Measurements from ENCODE around the gene DACT2.

The DACT2 gene

GRCh38 chr6:168349718-168350210 lies 30.2 kb upstream of the DACT2 start:
- DNase-seq, result no peak

GRCh38 chr6:168348186-168348585 lies 28.6 kb upstream of the DACT2 start:
- no peak for DNase-seq

- no peak for DNase-seq
Measured at GRCh38 chr6:168347615-168348014, 28.0 kb upstream of the DACT2 start.

GRCh38 chr6:168347053-168347452 lies 27.5 kb upstream of the DACT2 start:
- DNase-seq, result no peak

GRCh38 chr6:168345896-168346754 lies 26.5 kb upstream of the DACT2 start:
- DNase-seq, result no peak

GRCh38 chr6:168345266-168345665 lies 25.7 kb upstream of the DACT2 start:
- DNase-seq, result no peak

- DNase-seq, result no peak
Measured at GRCh38 chr6:168344338-168344737, 24.8 kb upstream of the DACT2 start.

- no peak for DNase-seq
Measured at GRCh38 chr6:168343239-168344150, 23.9 kb upstream of the DACT2 start.

GRCh38 chr6:168342636-168343035 lies 23.1 kb upstream of the DACT2 start:
- DNase-seq, result no peak

DNA sequence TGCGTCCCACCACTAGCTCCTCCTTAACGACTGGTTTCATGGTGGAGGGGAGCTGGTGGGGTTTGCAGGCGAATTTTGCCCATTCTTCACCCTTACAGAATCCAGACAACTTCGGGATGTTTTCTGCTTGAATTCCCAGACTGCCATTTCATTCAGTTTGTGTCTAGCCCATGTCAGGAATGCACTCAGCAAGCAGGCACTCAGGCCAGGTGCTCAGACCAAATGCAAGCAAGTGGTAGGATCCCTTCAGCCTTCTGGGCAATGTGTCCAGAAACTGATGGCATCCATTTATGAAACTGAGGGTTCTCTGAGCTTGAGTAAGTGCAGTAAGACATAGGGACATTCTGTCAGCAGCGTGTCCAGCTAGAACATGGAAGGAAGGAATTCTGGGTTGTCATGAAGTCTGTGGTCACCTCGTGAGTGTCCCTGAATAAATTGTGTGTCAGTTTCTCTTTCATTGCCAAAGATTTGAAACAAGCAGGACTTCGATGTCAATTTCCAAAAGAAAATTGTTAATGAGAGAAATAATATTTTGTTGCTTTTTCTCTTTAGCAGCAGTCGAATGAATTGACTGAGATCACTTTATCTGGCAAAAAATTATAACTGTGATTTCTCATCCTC lies 21.8 kb upstream of the DACT2 start:
- no peak for DNase-seq

DNA sequence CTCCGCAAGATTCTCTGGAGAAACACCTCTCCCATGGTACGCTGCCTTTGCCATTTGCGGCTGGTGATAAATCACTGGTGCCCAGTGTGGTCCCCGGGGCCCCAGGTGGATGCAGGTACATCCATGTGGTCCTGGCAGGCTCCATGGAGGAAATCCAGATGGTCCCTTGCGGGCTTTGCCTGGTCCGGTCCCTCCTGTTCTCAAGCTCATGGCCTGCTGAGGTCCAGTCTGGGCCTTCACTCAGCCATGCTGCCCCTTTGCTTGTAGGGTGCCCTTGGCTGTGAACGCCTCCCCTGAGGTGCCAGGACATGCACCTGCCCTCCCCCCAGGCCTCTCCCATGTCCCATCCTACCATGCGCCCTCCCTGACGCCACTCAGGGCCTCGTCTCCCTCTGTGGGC lies 21.2 kb upstream of the DACT2 start:
- DNase-seq, result no peak

DNA sequence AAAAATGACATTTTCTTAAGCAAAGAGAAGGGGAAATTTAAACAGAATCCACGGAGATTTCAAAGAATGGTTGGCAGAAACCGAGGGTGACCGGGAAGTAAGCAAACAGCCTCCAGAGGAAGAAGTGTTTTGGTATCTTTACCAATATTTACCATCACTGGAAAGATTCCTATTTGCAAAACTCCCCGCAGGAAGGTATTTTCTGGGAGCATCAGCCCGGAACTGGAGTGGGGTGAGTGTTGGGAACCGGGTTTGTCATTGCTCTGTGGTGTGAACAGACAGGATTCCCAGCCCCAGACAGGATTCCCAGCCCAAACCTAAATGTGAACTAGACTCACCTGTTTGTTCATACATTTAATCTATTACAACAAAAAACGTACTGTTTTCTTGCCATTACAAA lies 19.2 kb upstream of the DACT2 start:
- DNase-seq, result no peak

GRCh38 chr6:168336967-168337366 lies 17.4 kb upstream of the DACT2 start:
- no peak for DNase-seq

DNA sequence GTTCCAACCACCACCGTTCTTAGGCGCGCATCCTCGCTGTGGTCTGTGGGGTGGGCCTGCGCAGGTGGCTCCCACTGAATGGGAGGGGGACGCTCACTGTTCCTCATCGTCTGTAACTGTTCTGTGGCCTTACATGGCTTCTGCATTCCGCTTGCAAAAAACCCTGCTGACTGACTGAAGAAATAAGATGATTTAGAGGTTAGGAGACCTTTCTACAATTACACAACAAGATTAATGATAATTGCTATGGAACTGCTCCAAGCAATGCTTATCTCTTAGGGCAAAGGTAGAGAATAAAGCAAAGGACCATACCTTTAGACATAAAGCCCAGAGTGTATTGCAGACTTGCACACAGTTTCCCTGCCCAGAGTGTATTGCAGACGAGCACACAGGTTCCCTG lies 14.4 kb upstream of the DACT2 start:
- DNase-seq, result no peak

- DNase-seq, result no peak
Measured at GRCh38 chr6:168333491-168333890, 13.9 kb upstream of the DACT2 start.

GRCh38 chr6:168333039-168333438 lies 13.5 kb upstream of the DACT2 start:
- no peak for DNase-seq

GRCh38 chr6:168332020-168332419 lies 12.4 kb upstream of the DACT2 start:
- no peak for DNase-seq

- DNase-seq, result no peak
Measured at GRCh38 chr6:168331058-168331457, 11.5 kb upstream of the DACT2 start.

DNA sequence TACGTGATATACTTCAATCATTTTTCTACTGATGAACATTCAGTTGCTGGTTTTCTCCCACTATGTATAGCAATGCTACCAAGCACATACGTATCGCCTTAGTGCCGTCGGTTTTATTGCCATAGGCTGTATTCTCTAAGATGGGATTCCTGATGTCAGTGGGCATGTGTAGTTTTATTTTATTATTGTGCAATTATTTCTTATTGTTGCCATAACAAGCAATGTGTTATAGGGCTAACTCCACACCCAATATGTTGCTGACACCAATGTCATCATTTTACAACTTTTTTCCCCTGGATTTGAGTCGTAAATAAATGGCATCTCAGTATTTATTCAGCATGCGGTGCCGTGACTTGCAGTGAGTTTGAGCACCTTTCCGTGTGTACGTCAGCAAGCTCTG lies 10.8 kb upstream of the DACT2 start:
- no peak for DNase-seq

DNA sequence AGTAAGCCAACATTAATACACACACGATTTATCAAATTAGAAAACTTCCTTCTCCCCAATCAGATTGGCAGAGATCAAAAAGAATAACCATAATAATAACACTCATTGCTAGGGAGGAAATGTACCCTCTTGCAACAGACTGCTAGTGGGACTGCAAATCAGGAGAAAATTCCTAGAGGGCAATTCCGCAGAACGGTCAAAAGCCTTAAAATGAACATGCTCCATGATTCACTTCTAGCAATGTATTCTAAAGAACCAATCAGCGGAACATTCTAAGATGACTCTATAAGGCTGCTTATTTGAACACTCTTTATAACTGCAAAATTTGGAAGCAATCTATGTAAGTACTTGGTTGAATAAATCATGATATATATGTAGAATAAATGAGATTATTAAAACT lies 8.5 kb upstream of the DACT2 start:
- DNase-seq, result no peak

GRCh38 chr6:168326294-168327261 lies 7.0 kb upstream of the DACT2 start:
- DNase-seq, result no peak

DNA sequence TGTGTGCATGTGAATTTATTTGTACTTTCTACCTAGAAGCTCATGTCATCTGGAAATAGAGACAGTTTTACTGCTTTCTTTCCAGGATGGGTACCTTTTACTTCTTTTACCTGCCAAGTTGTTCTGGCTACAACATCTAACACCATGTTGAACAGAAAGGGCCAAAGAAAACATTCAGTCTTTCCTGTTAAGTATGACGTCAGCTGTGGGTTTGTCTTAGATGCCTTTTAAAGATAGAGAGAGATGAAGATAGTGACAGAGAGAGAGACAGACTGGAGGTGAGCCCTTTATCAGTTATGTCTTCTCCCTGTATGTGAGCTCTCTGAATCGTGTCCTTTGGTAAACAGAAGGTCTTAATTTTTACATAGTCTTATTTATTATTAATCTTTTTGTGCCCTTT lies 3.4 kb upstream of the DACT2 start:
- DNase-seq, result no peak

All from central memory CD4-positive, alpha-beta T cell (primary cell).